Gastrocnemius medialis (tissue), 4 donors: Measurements from ENCODE around the gene SAMD8. TPM values are rescaled to one million over a fixed set of nuclear protein-coding genes. Genes with fewer than 3 reads are reported as not detected.

ENCODE experiments used
- ATAC-seq, 2 donors: fragments of 150-250 bp; one replicate each; pipeline ENCODE4 v1.9.1; 2016
- DNase-seq, 2 donors: peaks; one replicate each; pipeline ENCODE4 v3.0.0-alpha.2; 2019
- H3K27ac ChIP-seq, 4 donors: fragments of 200-600 bp; sonication (generic); 1 replicate in 1 of 4; 2 replicates in 3 of 4; pipeline ENCODE4 v1.5.1; 2016 to 2018; ENCODE audit warnings: mild to moderate bottlenecking in 2 of 4, moderate library complexity in 1 of 4
- H3K27me3 ChIP-seq, 3 donors: fragments of 200-600 bp; sonication (generic) in 2 of 3; 1 replicate in 1 of 3; 2 replicates in 2 of 3; pipeline versions ENCODE4 v1.5.1 to v1.6.0; 2016 to 2019; ENCODE audit warnings: mild to moderate bottlenecking in 1 of 3, moderate library complexity in 1 of 3
- H3K36me3 ChIP-seq, 2 donors: fragments of 200-600 bp; sonication (generic) in 1 of 2; one replicate each; pipeline ENCODE4 v1.5.1; 2017 to 2018
- H3K4me1 ChIP-seq, 2 donors: fragments of 200-600 bp; sonication (generic) in 1 of 2; one replicate each; pipeline ENCODE4 v1.5.1; 2016 to 2017; ENCODE audit warnings: mild to moderate bottlenecking in 2 of 2
- H3K4me3 ChIP-seq, 4 donors: fragments of 200-600 bp; sonication (generic) in 3 of 4; 1 replicate in 1 of 4; 2 replicates in 3 of 4; pipeline ENCODE4 v1.5.1; 2016 to 2019; ENCODE audit warnings: mild to moderate bottlenecking in 2 of 4
- H3K9me3 ChIP-seq, 3 donors: fragments of 200-600 bp; sonication (generic) in 2 of 3; 1 replicate in 1 of 3; 2 replicates in 2 of 3; pipeline ENCODE4 v1.5.1; 2016 to 2019
- CTCF ChIP-seq, 5 experiments: fragments of 450-650 bp in 3 of 5; fragments of 200-600 bp in 2 of 5; sonication (generic) in 2 of 5; IDR thresholded peaks in 4 of 5; conservative IDR thresholded peaks in 1 of 5; 1 replicate in 4 of 5; 2 replicates in 1 of 5; pipeline ENCODE4 v1.5.1; 2016 to 2019; ENCODE audit warnings: antibody characterized with exemption in 5 of 5, mild to moderate bottlenecking in 3 of 5, moderate library complexity in 3 of 5
- POLR2A ChIP-seq, 2 donors: fragments of 450-650 bp; IDR thresholded peaks; one replicate each; pipeline ENCODE4 v1.6.1; 2017; ENCODE audit warnings: antibody characterized with exemption in 2 of 2, mild to moderate bottlenecking in 2 of 2, moderate library complexity in 2 of 2
- in situ Hi-C, 4 donors: fragments of 200-750 bp; cut with MboI; loops; one replicate each; pipeline versions ENCODE4 v1.15.0 to v1.8.0; 2017; ENCODE audit warnings: low sequenced_read_pairs in 4 of 4
- intact Hi-C: fragments of 100-400 bp; cut with DNase I; formaldehyde crosslinking; loops from one replicate; pipeline ENCODE4 v1.15.1; 2023; ENCODE audit warnings: low total_unique reads
- total RNA-seq, 4 donors: library from RNA; depleted of rRNA; stranded (reverse); fragments of >200 nt; gene quantifications; one replicate each; pipeline versions ENCODE4 v1.1.0 to v1.2.3, GENCODE V29; 2016

SAMD8 gene
- total RNA-seq, 4 donors from 2014 or later: 46.2 to 125 (median 68.9) TPM

DNA sequence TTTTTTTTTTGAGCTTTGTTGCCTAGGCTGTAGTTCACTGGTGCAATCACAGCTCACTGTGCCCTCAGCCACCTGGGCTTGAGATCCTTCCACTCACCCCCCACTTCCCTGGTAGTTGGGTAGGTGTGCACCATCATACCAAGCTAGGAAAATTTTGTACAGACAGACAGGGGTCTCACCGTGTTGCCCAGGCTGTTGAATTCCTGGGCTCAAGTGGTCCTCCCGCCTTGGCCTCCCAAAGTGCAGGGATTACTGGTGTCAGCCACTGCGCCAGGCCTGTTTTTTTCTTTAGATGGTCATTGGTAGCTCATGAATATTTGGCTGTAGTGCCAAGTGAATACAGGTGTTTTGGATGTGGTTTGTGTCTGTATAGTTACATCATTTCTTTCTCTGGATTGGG, 116.8 kb downstream of the SAMD8 start:
- Histone ChIP-seq H3K27me3 (no peaks in the 10 kb centered on the region), H3K4me1 (peaks cover 68 to 70% of the 10 kb centered on the region in 2 donors), H3K27ac (peak overlapping the region; percentile 72 to 95 (median 76)), H3K4me3 (peak overlapping the region in 1 of 4 donors; percentile 15), H3K36me3 (peaks cover 0 to 42% of the 10 kb centered on the region in 2 donors), H3K9me3 (no peaks in the 10 kb centered on the region)
- no peak for ATAC-seq
- in situ Hi-C loops (loop anchor here (5.0 to 25.0 kb wide), 4 partner anchors 113 to 966 kb away; partner anchors contain the start of gene SAMD8 (in 3 of the 4)), intact Hi-C loops (no loop called here)
- DNase-seq: no peak
- no peak for TF ChIP-seq CTCF (IDR thresholded peaks at IDR 0.05 in 4 of 5, conservative IDR thresholded peaks at IDR 0.05 in 1 of 5)
- no peak for TF ChIP-seq POLR2A (IDR thresholded peaks at IDR 0.05)

GRCh38 chr10:75228834-75229233, 117.4 kb downstream of the SAMD8 start:
- Histone ChIP-seq H3K9me3 (no peaks in the 10 kb centered on the region), H3K4me1 (peaks cover 64 to 65% of the 10 kb centered on the region in 2 donors), H3K36me3 (peaks cover 0 to 36% of the 10 kb centered on the region in 2 donors), H3K4me3 (peak overlapping the region in 1 of 4 donors; percentile 15), H3K27ac (peak overlapping the region; percentile 72 to 95 (median 76)), H3K27me3 (no peaks in the 10 kb centered on the region)
- peak in 1 of 2 donors; percentile 53 for DNase-seq
- peak in 1 of 2 donors; percentile 53 for ATAC-seq
- TF ChIP-seq POLR2A (IDR thresholded peaks at IDR 0.05) (no peak), CTCF (IDR thresholded peaks at IDR 0.05 in 4 of 5, conservative IDR thresholded peaks at IDR 0.05 in 1 of 5) (no peak)
- intact Hi-C loops: no loop called here
- in situ Hi-C loops: loop anchor here (5.0 to 25.0 kb wide), 4 partner anchors 114 to 967 kb away; partner anchors contain the start of gene SAMD8 (in 3 of the 4)

DNA sequence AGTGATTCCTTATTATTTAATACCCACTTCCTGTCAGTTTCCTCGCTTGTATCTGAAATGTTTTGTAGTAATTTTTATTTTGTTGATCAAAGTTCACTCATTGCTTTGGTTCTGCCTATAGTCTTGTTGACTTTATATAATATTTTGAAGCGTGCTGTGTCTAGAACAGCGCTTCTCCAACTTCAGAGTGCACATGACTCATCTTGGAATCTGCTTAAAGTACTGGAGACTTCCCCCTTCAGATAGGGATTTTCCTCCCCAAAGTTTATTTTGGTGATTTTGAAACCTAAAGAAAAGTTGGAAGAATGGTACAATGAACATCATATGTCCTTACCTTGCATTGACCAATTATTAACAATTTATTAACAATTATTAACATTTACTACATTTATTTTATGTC, 118.5 kb downstream of the SAMD8 start:
- H3K4me3 ChIP-seq: no peak overlapping the region
- ATAC-seq: no peak
- TF ChIP-seq CTCF (IDR thresholded peaks at IDR 0.05 in 4 of 5, conservative IDR thresholded peaks at IDR 0.05 in 1 of 5) (no peak), POLR2A (IDR thresholded peaks at IDR 0.05) (no peak)
- H3K27me3 ChIP-seq: no peaks in the 10 kb centered on the region
- H3K9me3 ChIP-seq: no peaks in the 10 kb centered on the region
- in situ Hi-C loops: loop anchor here (5.0 to 25.0 kb wide), 5 partner anchors 43 to 968 kb away; partner anchors contain the start of gene SAMD8 (in 3 of the 4)
- DNase-seq: no peak
- H3K27ac ChIP-seq: peak overlapping the region; percentile 72 to 95 (median 76)
- intact Hi-C loops: loop anchor here (10.0 kb wide), 2 partner anchors 185 to 1075 kb away; partner anchors contain the start of genes ADK and AP3M1
- peaks cover 0 to 25% of the 10 kb centered on the region in 2 donors for H3K36me3 ChIP-seq
- H3K4me1 ChIP-seq: peaks cover 53 to 56% of the 10 kb centered on the region in 2 donors

DNA sequence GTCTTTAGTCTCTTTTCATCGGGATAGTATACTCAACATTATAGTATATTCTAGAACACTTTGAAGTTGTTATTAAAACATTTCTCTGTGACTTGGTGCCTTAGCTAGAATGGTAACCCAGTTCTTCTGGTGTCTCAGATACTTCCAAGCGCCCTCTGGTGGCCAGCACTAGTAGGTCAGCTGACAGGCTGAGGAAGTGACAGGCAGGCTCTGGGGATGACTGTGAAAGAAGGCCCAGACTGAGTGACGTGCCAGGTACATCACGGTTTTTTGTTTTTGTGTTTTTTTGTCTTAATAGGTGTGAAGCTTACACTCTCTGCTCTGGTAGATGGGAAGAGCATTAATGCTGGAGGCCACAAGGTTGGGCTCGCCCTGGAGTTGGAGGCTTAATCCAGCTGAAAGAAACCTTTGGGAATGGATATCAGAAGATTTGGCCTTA, 119.2 kb downstream of the SAMD8 start:
- TF ChIP-seq POLR2A (IDR thresholded peaks at IDR 0.05) (no peak), CTCF (IDR thresholded peaks at IDR 0.05 in 4 of 5, conservative IDR thresholded peaks at IDR 0.05 in 1 of 5) (peak; percentile 82 to 91 (median 89))
- Histone ChIP-seq H3K4me1 (peaks cover 46 to 50% of the 10 kb centered on the region in 2 donors), H3K27me3 (no peaks in the 10 kb centered on the region), H3K36me3 (peaks cover 0 to 22% of the 10 kb centered on the region in 2 donors), H3K27ac (peak overlapping the region; percentile 72 to 95 (median 76)), H3K4me3 (no peak overlapping the region), H3K9me3 (no peaks in the 10 kb centered on the region)
- ATAC-seq (peak; percentile 46), DNase-seq (peak; percentile 76 to 93)
- in situ Hi-C loops: loop anchor here in 2 of 4 donors (5.0 to 25.0 kb wide), 2 partner anchors 43 to 968 kb away; no protein-coding TSS in a partner anchor
- intact Hi-C loops: loop anchor here (10.0 kb wide), 2 partner anchors 186 to 1076 kb away; partner anchors contain the start of genes ADK and AP3M1

Other genes with a start within 250 kb of the SAMD8 start
- gene VDAC2, start 99.1 kb downstream of the SAMD8 start, total RNA-seq: 100 to 1,000 TPM; 255 to 442 (median 268) TPM
- 10 to 100 TPM; 15.6 to 64.4 (median 34.9) TPM for gene COMTD1, start 124.3 kb downstream of the SAMD8 start, total RNA-seq